Measurements from ENCODE around the gene C2orf76.
"Not testable (repeated sequence)": the region's sequence is repeated elsewhere in the genome, so short reads cannot be mapped to it uniquely, and the experiment has no call there.

The C2orf76 gene

GRCh38 chr2:119294671-119295070 is 72.0 kb downstream of the C2orf76 start:
- no peak for DNase-seq (ENCODE audit: low spot score)

GRCh38 chr2:119293900-119294299 is 72.7 kb downstream of the C2orf76 start:
- DNase-seq (ENCODE audit: low spot score), result no peak

GRCh38 chr2:119293254-119293653 is 73.4 kb downstream of the C2orf76 start:
- no peak for DNase-seq (ENCODE audit: low spot score)

GRCh38 chr2:119292226-119292625 is 74.4 kb downstream of the C2orf76 start:
- no peak for DNase-seq (ENCODE audit: low spot score)

GRCh38 chr2:119291588-119292167 is 75.0 kb downstream of the C2orf76 start:
- DNase-seq (ENCODE audit: low spot score), result no peak

- DNase-seq (ENCODE audit: low spot score), result peak; percentile 74
Observed at GRCh38 chr2:119290859-119291587, 75.6 kb downstream of the C2orf76 start.

- no peak for DNase-seq (ENCODE audit: low spot score)
Observed at GRCh38 chr2:119289642-119290041, 77.0 kb downstream of the C2orf76 start.

GRCh38 chr2:119289093-119289492 is 77.5 kb downstream of the C2orf76 start:
- no peak for DNase-seq (ENCODE audit: low spot score)

GRCh38 chr2:119288576-119288975 is 78.1 kb downstream of the C2orf76 start:
- DNase-seq (ENCODE audit: low spot score), result no peak

- DNase-seq (ENCODE audit: low spot score), result no peak
Observed at GRCh38 chr2:119286661-119287060, 80.0 kb downstream of the C2orf76 start.

GRCh38 chr2:119283873-119284331 is 82.7 kb downstream of the C2orf76 start:
- DNase-seq (ENCODE audit: low spot score), result no peak

GRCh38 chr2:119282996-119283511 is 83.6 kb downstream of the C2orf76 start:
- DNase-seq (ENCODE audit: low spot score), result no peak

- no peak for DNase-seq (ENCODE audit: low spot score)
Observed at GRCh38 chr2:119282146-119282995, 84.3 kb downstream of the C2orf76 start.

GRCh38 chr2:119280680-119281079 is 86.0 kb downstream of the C2orf76 start:
- no peak for DNase-seq (ENCODE audit: low spot score)

GRCh38 chr2:119279666-119280065 is 87.0 kb downstream of the C2orf76 start:
- no peak for DNase-seq (ENCODE audit: low spot score)

- DNase-seq (ENCODE audit: low spot score), result no peak
Observed at GRCh38 chr2:119278946-119279345, 87.7 kb downstream of the C2orf76 start.

GRCh38 chr2:119278385-119278784 is 88.2 kb downstream of the C2orf76 start:
- DNase-seq (ENCODE audit: low spot score), result not testable (repeated sequence)

GRCh38 chr2:119276864-119277263 is 89.8 kb downstream of the C2orf76 start:
- no peak for DNase-seq (ENCODE audit: low spot score)

GRCh38 chr2:119267604-119268003 is 99.0 kb downstream of the C2orf76 start:
- DNase-seq (ENCODE audit: low spot score), result no peak

GRCh38 chr2:119266091-119266589 is 100.5 kb downstream of the C2orf76 start:
- no peak for DNase-seq (ENCODE audit: low spot score)

- no peak for DNase-seq (ENCODE audit: low spot score)
Observed at GRCh38 chr2:119265693-119266066, 101.0 kb downstream of the C2orf76 start.

All from HuH-7.5 (cell line).